Measurements from ENCODE around the gene DMBX1.

- peak; percentile 20; the same call in 1 of the 2 replicates for TF ChIP-seq HDAC2 (IDR thresholded peaks at IDR 0.05)
- peak; percentile 97 to 99 (median 99) for TF ChIP-seq CTCF (IDR thresholded peaks at IDR 0.05 in 2 of 3, conservative IDR thresholded peaks at IDR 0.05 in 1 of 3; ENCODE audit: insufficient read depth in 2 of 3, low read depth in 1 of 3, low read length in 3 of 3)
- peak; percentile 59; the same call in 1 of the 2 replicates for TF ChIP-seq CREB1 (IDR thresholded peaks at IDR 0.05)
- TF ChIP-seq CREB1 (CRISPR knock-in tag; IDR thresholded peaks at IDR 0.05) = peak; percentile 68
- no peak for TF ChIP-seq FOXK1 (CRISPR knock-in tag; IDR thresholded peaks at IDR 0.05; ENCODE audit: borderline replicate concordance)
- no peak for TF ChIP-seq E2F5 (CRISPR knock-in tag; IDR thresholded peaks at IDR 0.05)
- TF ChIP-seq GATA2 (CRISPR knock-in tag; IDR thresholded peaks at IDR 0.05) = no peak
- TF ChIP-seq MITF (IDR thresholded peaks at IDR 0.05) = no peak
- TF ChIP-seq POLR2AphosphoS5 (IDR thresholded peaks at IDR 0.05; ENCODE audit: control insufficient read depth, insufficient read depth, low read depth, low read length) = no peak
- no peak for TF ChIP-seq POLR2A (conservative IDR thresholded peaks at IDR 0.05)
- no peak for TF ChIP-seq IRF9 (tag; IDR thresholded peaks at IDR 0.05)
- no peak for TF ChIP-seq CEBPB (tag; IDR thresholded peaks at IDR 0.05)
- no peak for TF ChIP-seq ZC3H8 (IDR thresholded peaks at IDR 0.05)
- TF ChIP-seq TRIM24 (IDR thresholded peaks at IDR 0.05) = no peak
- no peak for TF ChIP-seq FOXK2 (conservative IDR thresholded peaks at IDR 0.05 in 1 of 2, IDR thresholded peaks at IDR 0.05 in 1 of 2; ENCODE audit: low read depth in 2 of 2)
Observed at GRCh38 chr1:46477153-46477929, 12.3 kb upstream of the DMBX1 start.
